Measurements from ENCODE around the gene TOR1AIP2. TPM values are rescaled to one million over a fixed set of nuclear protein-coding genes. Genes with fewer than 3 reads are reported as not detected.

Gene TOR1AIP2
- polyA plus RNA-seq, 1 experiment = 48.4 TPM

GRCh38 chr1:179911812-179912211 is 34.2 kb upstream of the TOR1AIP2 start:
- ChIA-PET CTCF (interaction anchor here (0.6 to 0.9 kb wide), 2 partner anchors 28 to 44 kb away, joined by 3 to 4 read pairs; no protein-coding TSS in a partner anchor), POLR2A (no interaction called here)
- DNase-seq (ENCODE audit: low read depth, low spot score) = no peak
- H3K27me3 ChIP-seq (ENCODE audit: control insufficient read depth, insufficient read depth, low read length) = no peaks in the 10 kb centered on the region
- no peaks in the 10 kb centered on the region for H3K9me3 ChIP-seq (ENCODE audit: control insufficient read depth, insufficient read depth, low read length)
- TF ChIP-seq CTCF (IDR thresholded peaks at IDR 0.05; ENCODE audit: low read depth, low read length) = no peak
- H3K27ac ChIP-seq (ENCODE audit: low read depth, low read length) = no peak overlapping the region
- H3K4me3 ChIP-seq (ENCODE audit: low read depth, low read length) = no peak overlapping the region

GRCh38 chr1:179910934-179911333 is 33.3 kb upstream of the TOR1AIP2 start:
- no peaks in the 10 kb centered on the region for H3K27me3 ChIP-seq (ENCODE audit: control insufficient read depth, insufficient read depth, low read length)
- no peak overlapping the region for H3K4me3 ChIP-seq (ENCODE audit: low read depth, low read length)
- DNase-seq (ENCODE audit: low read depth, low spot score) = no peak
- H3K27ac ChIP-seq (ENCODE audit: low read depth, low read length) = no peak overlapping the region
- ChIA-PET CTCF (interaction anchor here (0.9 kb wide), 1 partner anchor 43 kb away, joined by 4 read pairs; no protein-coding TSS in a partner anchor), POLR2A (no interaction called here)
- no peak for TF ChIP-seq CTCF (IDR thresholded peaks at IDR 0.05; ENCODE audit: low read depth, low read length)
- H3K9me3 ChIP-seq (ENCODE audit: control insufficient read depth, insufficient read depth, low read length) = no peaks in the 10 kb centered on the region

- Histone ChIP-seq H3K27ac (ENCODE audit: low read depth, low read length) (no peak overlapping the region), H3K9me3 (ENCODE audit: control insufficient read depth, insufficient read depth, low read length) (no peaks in the 10 kb centered on the region), H3K27me3 (ENCODE audit: control insufficient read depth, insufficient read depth, low read length) (no peaks in the 10 kb centered on the region), H3K4me3 (ENCODE audit: low read depth, low read length) (no peak overlapping the region)
- no peak for DNase-seq (ENCODE audit: low read depth, low spot score)
- ChIA-PET POLR2A (no interaction called here), CTCF (interaction anchor here (2.0 kb wide), 1 partner anchor 290 kb away, joined by 6 read pairs; no protein-coding TSS in a partner anchor)
- TF ChIP-seq CTCF (IDR thresholded peaks at IDR 0.05; ENCODE audit: low read depth, low read length) = no peak
Measured at GRCh38 chr1:179889589-179889988, 12.0 kb upstream of the TOR1AIP2 start.

- no peak for DNase-seq (ENCODE audit: low read depth, low spot score)
- no peaks in the 10 kb centered on the region for H3K9me3 ChIP-seq (ENCODE audit: control insufficient read depth, insufficient read depth, low read length)
- no peak for TF ChIP-seq CTCF (IDR thresholded peaks at IDR 0.05; ENCODE audit: low read depth, low read length)
- no peak overlapping the region for H3K4me3 ChIP-seq (ENCODE audit: low read depth, low read length)
- ChIA-PET POLR2A (no interaction called here), CTCF (interaction anchor here (2.0 kb wide), 1 partner anchor 291 kb away, joined by 6 read pairs; no protein-coding TSS in a partner anchor)
- H3K27me3 ChIP-seq (ENCODE audit: control insufficient read depth, insufficient read depth, low read length) = no peaks in the 10 kb centered on the region
- H3K27ac ChIP-seq (ENCODE audit: low read depth, low read length) = no peak overlapping the region
Measured at GRCh38 chr1:179888071-179888470, 10.5 kb upstream of the TOR1AIP2 start.

GRCh38 chr1:179883745-179884138 is 6.1 kb upstream of the TOR1AIP2 start:
- no peak for DNase-seq (ENCODE audit: low read depth, low spot score)
- CTCF ChIA-PET = interaction anchor here (0.6 to 1.8 kb wide), 4 partner anchors 9 to 371 kb away, joined by 3 to 5 read pairs (median 3); no protein-coding TSS in a partner anchor
- no peak overlapping the region for H3K27ac ChIP-seq (ENCODE audit: low read depth, low read length)

More at GRCh38 chr1:179883745-179884138, 6.1 kb upstream of the TOR1AIP2 start:
- Histone ChIP-seq H3K9me3 (ENCODE audit: control insufficient read depth, insufficient read depth, low read length) (no peaks in the 10 kb centered on the region), H3K4me3 (ENCODE audit: low read depth, low read length) (peak overlapping the region; percentile 70), H3K27me3 (ENCODE audit: control insufficient read depth, insufficient read depth, low read length) (no peaks in the 10 kb centered on the region)
- POLR2A ChIA-PET = interaction anchor here (0.6 kb wide), 2 partner anchors 18 to 252 kb away, joined by 3 read pairs; no protein-coding TSS in a partner anchor
- no peak for TF ChIP-seq CTCF (IDR thresholded peaks at IDR 0.05; ENCODE audit: low read depth, low read length)

Measured in AG04450 (cell line).